Uterus (tissue), 2 donors: Measurements from ENCODE around the gene MYPN.

Experiments used
- CTCF ChIP-seq, 4 experiments: fragments of 200-600 bp in 2 of 4; fragments of 450-650 bp in 2 of 4; sonication (generic) in 2 of 4; IDR thresholded peaks; one replicate each; pipeline ENCODE4 v1.5.1; 2016 to 2019; ENCODE audit warnings: antibody characterized with exemption in 4 of 4, mild to moderate bottlenecking in 2 of 4, moderate library complexity in 1 of 4
- POLR2A ChIP-seq, 2 donors: fragments of 450-650 bp; IDR thresholded peaks; one replicate each; pipeline ENCODE4 v1.6.1; 2016; ENCODE audit warnings: antibody characterized with exemption in 2 of 2, mild to moderate bottlenecking in 1 of 2, moderate library complexity in 1 of 2

GRCh38 chr10:68125772-68126171 is 16.5 kb downstream of the MYPN start:
- no peak for TF ChIP-seq CTCF (IDR thresholded peaks at IDR 0.05)
- no peak for TF ChIP-seq POLR2A (IDR thresholded peaks at IDR 0.05)
